Breast epithelium (tissue), 4 donors: Measurements from ENCODE around the gene PEF1. TPM values are rescaled to one million over a fixed set of nuclear protein-coding genes. Genes with fewer than 3 reads are reported as not detected.

Experiments used
- DNase-seq, 2 donors: peaks; one replicate each; pipeline ENCODE4 v3.0.0-alpha.2; 2019; ENCODE audit warnings: low spot score in 2 of 2
- H3K27ac ChIP-seq, 2 donors: fragments of 200-600 bp; sonication (generic) in 1 of 2; one replicate each; pipeline ENCODE4 v1.5.1; 2016 to 2019; ENCODE audit warnings: mild to moderate bottlenecking in 1 of 2
- H3K27me3 ChIP-seq, 2 donors: fragments of 200-600 bp; sonication (generic) in 1 of 2; one replicate each; pipeline versions ENCODE4 v1.5.1 to v1.6.0; 2017 to 2019; ENCODE audit warnings: control low read depth in 1 of 2, mild to moderate bottlenecking in 1 of 2
- H3K36me3 ChIP-seq: fragments of 200-600 bp; one replicate; pipeline ENCODE4 v1.5.1; 2019
- H3K4me1 ChIP-seq, 2 donors: fragments of 200-600 bp; sonication (generic); one replicate each; pipeline ENCODE4 v1.5.1; 2016 to 2019; ENCODE audit warnings: control low read depth in 1 of 2
- H3K4me3 ChIP-seq, 3 donors: fragments of 200-600 bp; sonication (generic); 1 replicate in 2 of 3; 2 replicates in 1 of 3; pipeline ENCODE4 v1.5.1; 2016 to 2019; ENCODE audit warnings: mild to moderate bottlenecking in 3 of 3, moderate library complexity in 2 of 3
- H3K9me3 ChIP-seq, 2 donors: fragments of 200-600 bp; sonication (generic) in 1 of 2; one replicate each; pipeline ENCODE4 v1.5.1; 2016 to 2019; ENCODE audit warnings: control low read depth in 1 of 2
- CTCF ChIP-seq, 3 donors: fragments of 450-650 bp; IDR thresholded peaks; one replicate each; pipeline ENCODE4 v1.5.1; 2016 to 2017; ENCODE audit warnings: antibody characterized with exemption in 3 of 3, mild to moderate bottlenecking in 3 of 3, moderate library complexity in 3 of 3
- POLR2A ChIP-seq: fragments of 450-650 bp; IDR thresholded peaks from one replicate; pipeline ENCODE4 v1.6.1; 2016; ENCODE audit warnings: antibody characterized with exemption, mild to moderate bottlenecking, moderate library complexity
- POLR2AphosphoS5 ChIP-seq, 3 donors: sonication (generic); formaldehyde crosslinking; IDR thresholded peaks; one replicate each; pipeline ENCODE4 v1.6.1; 2017; ENCODE audit warnings: antibody characterized with exemption in 3 of 3
- intact Hi-C: fragments of 100-400 bp; cut with DNase I; formaldehyde crosslinking; loops from one replicate; pipeline ENCODE4 v1.15.1; 2023; ENCODE audit warnings: low total_unique reads
- total RNA-seq, 3 donors: library from RNA; depleted of rRNA; stranded (reverse); fragments of >200 nt; gene quantifications; one replicate each; pipeline ENCODE4 v1.1.0, GENCODE V29; 2016

The PEF1 gene
- total RNA-seq, 3 donors from 2014 or later = 67.8 to 84.9 (median 70.1) TPM

GRCh38 chr1:31669786-31670592, 25.3 kb upstream of the PEF1 start:
- TF ChIP-seq POLR2A (no peak), CTCF (IDR thresholded peaks at IDR 0.05) (peak in 2 of 3 donors; percentile 26 to 37), POLR2AphosphoS5 (IDR thresholded peaks at IDR 0.05) (peak in 1 of 3 donors; percentile 59)

GRCh38 chr1:31669433-31669785, 24.7 kb upstream of the PEF1 start:
- Histone ChIP-seq H3K36me3 (no peaks in the 10 kb centered on the region), H3K9me3 (no peaks in the 10 kb centered on the region), H3K27ac (peak overlapping the region; percentile 86 to 88), H3K27me3 (no peaks in the 10 kb centered on the region), H3K4me1 (peaks cover 7 to 25% of the 10 kb centered on the region in 2 donors), H3K4me3 (peak overlapping the region in 2 of 3 donors; percentile 37 to 55)
- TF ChIP-seq CTCF (IDR thresholded peaks at IDR 0.05) (no peak), POLR2AphosphoS5 (IDR thresholded peaks at IDR 0.05) (no peak), POLR2A (no peak)
- DNase-seq = no peak
- intact Hi-C loops = loop anchor here (5.0 kb wide), 1 partner anchor 38 kb away; no protein-coding TSS in a partner anchor

More at GRCh38 chr1:31669786-31670592, 25.3 kb upstream of the PEF1 start:
- peak; percentile 83 to 87 for DNase-seq
- Histone ChIP-seq H3K27me3 (no peaks in the 10 kb centered on the region), H3K36me3 (no peaks in the 10 kb centered on the region), H3K4me3 (peak overlapping the region in 2 of 3 donors; percentile 37 to 55), H3K4me1 (peaks cover 7 to 25% of the 10 kb centered on the region in 2 donors), H3K27ac (peak overlapping the region; percentile 86 to 88), H3K9me3 (no peaks in the 10 kb centered on the region)
- intact Hi-C loops = loop anchor here (5.0 to 10.0 kb wide), 2 partner anchors 37 to 295 kb away; no protein-coding TSS in a partner anchor

- DNase-seq = no peak
- Histone ChIP-seq H3K4me3 (no peak overlapping the region), H3K9me3 (no peaks in the 10 kb centered on the region), H3K36me3 (no peaks in the 10 kb centered on the region), H3K27me3 (no peaks in the 10 kb centered on the region), H3K4me1 (peaks cover 7 to 25% of the 10 kb centered on the region in 2 donors), H3K27ac (no peak overlapping the region)
- intact Hi-C loops = loop anchor here (5.0 kb wide), 1 partner anchor 39 kb away; no protein-coding TSS in a partner anchor
- no peak for TF ChIP-seq POLR2AphosphoS5 (IDR thresholded peaks at IDR 0.05)
- TF ChIP-seq POLR2A = no peak
- no peak for TF ChIP-seq CTCF (IDR thresholded peaks at IDR 0.05)
Measured at GRCh38 chr1:31668303-31668883, 23.7 kb upstream of the PEF1 start.

- H3K27ac ChIP-seq = peak overlapping the region; percentile 54 to 55
- intact Hi-C loops = loop anchor here (5.0 kb wide), 1 partner anchor 40 kb away; no protein-coding TSS in a partner anchor
- H3K4me1 ChIP-seq = peaks cover 7 to 25% of the 10 kb centered on the region in 2 donors
Measured at GRCh38 chr1:31667065-31667785, 22.5 kb upstream of the PEF1 start.

More at GRCh38 chr1:31667065-31667785, 22.5 kb upstream of the PEF1 start:
- no peak for DNase-seq
- Histone ChIP-seq H3K27me3 (no peaks in the 10 kb centered on the region), H3K9me3 (no peaks in the 10 kb centered on the region), H3K4me3 (no peak overlapping the region), H3K36me3 (no peaks in the 10 kb centered on the region)
- no peak for TF ChIP-seq POLR2AphosphoS5 (IDR thresholded peaks at IDR 0.05)
- TF ChIP-seq CTCF (IDR thresholded peaks at IDR 0.05) = no peak
- TF ChIP-seq POLR2A = no peak
